Measurements from ENCODE around the gene STKLD1.
"Not testable (repeated sequence)": the region's sequence is repeated elsewhere in the genome, so short reads cannot be mapped to it uniquely, and the experiment has no call there.

STKLD1 gene

DNA sequence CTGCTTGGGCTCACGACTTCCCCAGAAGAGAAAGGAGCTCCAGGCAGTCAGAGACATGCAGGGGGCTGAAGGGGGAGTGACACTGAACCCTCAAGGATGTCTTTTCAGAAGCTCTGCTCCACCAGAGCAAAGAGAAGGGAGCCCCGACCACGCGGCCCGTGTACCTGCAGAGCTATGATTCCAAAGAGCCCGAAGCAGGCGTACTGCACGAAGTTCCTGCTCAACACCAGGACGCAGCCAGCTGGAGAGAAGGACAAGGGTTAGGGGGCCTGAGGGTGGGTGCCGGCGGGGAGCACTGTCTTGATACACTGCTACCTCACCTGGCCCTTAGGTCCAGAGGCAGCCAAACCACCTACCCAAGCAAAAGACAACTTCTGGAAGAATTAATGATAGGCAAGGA is 9.7 kb upstream of the STKLD1 start:
- no peak for DNase-seq

DNA sequence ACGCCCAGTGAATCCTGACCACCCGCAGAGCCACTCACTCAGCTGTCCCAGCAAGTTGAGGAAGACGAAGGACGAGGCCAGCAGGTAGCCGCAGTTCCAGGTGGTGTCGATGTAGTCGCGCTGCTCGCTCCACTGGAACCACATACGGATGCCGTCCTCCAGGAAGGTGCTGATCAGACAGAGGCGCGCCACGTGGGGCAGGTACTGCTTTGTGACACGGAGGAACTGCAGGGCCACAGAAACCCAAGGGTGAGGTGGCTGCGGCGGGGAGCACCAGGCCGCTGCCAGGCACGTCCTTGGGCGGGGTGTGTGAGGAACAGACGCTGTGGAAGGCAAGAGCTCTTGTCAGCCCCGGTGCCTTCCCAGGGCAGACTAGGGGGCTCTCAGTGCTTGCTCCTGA is 8.9 kb upstream of the STKLD1 start:
- no peak for DNase-seq

DNA sequence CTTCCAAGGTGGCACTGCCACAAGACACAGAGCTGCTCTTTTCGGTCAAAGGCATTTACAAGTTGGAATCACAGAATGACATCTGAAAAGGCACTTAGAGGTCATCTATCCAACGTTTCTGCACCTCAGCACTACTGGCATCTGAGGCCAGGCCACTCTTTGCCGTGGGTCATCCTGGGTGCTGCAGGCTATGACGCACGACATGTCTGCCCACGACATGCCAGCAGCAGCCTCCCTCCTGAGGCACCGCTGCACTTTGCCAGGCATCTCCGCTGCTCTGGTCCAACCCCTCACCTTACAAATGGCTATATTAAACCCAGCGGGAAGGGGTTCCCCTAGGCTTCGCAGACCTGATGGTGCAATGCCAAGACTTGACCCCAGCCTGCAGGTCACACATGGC is 8.4 kb upstream of the STKLD1 start:
- DNase-seq: no peak

DNA sequence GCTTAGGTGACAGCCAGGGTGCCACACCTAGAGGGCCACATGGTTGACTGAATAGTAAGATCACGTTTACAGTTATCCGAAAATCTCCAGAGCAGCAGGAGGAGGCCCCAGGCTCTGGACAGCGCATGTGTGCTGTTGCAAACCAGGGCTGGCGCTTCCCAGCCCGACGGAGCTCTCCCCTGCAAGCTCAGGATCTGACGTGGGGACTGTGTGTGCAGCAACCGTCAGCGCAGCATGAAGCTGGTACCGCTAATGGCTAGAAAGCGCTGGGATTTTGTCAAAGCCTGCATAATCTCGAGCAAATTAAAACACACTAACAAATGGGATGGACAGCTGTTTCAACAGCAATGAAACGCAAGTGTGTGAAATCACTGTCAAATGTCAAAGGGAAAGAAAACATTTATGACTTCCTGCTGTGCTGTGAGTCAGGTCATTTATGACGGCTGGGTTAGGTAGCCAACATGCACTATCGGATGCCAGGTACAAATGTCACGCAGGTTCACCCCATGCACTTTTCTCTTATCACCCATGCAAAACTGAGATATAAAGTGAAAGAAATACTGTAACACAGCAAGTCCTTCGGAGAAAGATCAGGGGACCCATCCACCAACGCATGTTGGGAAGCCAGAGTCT is 7.8 kb upstream of the STKLD1 start:
- no peak for DNase-seq

DNA sequence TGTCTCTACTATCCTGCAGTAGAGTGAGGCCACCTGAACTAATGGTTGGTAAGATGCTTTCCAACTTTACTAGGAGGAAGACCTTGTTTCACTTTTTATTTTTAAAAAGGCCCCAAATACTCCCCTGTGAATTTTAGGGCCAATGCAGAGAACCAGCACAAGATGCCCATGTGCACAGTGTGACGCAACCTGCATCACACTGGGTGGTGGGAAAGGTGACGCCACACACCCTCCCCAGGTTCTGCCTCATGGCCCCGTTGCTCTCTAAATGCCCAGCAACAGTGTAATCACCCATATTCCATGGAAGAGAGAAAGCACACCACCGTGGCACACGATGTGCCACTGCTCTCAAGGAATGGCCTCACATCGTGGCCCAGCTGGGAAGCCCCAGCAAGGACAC is 6.7 kb upstream of the STKLD1 start:
- no peak for DNase-seq

DNA sequence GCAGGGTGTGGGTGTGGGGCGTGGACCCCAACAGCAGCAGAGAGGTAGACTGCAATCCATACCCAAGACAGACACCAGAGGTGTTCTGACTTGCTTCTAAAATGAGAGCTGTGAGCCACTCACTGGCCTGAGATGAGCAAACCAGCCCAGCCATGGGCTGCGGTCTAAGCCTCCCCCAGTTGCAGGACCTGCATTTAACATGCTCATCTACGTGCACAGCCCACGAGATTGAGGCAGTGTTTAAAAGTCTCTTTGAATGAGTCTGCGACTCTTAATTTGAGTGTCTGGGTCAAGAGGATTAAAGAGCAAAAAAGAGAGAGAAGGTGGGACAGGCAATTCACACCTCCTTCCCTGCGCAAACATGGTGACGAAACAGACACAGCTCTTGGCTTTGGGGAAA is 6.2 kb upstream of the STKLD1 start:
- DNase-seq: no peak

DNA sequence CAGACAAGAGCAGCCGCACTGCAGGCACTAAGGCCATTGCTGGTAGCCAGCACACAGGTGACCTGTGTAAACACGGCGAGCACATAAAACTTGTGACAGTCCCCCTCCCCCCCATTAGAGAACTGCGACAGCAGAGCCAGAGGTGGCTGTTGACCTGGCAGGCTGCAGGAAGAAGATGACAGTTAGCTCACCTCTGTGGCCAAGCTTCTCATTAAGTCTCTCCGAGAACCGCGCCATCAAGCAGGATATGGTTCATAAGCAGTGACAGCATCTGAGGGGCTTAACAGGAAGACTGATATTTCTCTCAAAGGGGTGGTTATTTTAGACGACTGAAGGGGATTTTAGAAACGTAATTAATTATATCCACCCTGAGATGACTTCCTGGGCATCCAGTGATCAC is 5.5 kb upstream of the STKLD1 start:
- peak; percentile 76 for DNase-seq

DNA sequence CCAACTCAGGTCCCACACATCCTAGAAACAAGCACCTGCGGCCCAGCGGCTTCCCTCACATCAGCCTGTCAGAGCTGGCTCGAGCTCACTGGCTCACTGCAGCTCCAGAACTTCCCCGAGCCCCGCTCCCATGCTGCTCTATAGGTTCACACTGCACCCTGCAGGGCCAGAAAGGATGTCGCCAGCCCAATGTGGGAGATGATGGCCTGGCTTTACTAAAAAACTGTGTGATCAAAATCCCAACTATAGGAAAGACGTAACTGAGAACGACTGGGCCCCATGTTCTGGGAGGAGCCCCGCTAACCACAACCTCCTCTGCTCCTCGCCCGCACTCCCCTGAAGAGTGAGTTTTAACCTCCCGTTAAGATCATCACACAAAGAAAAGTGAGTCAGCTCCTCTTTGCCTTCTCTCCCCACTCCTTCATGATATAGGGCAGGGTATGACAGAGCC is 4.9 kb upstream of the STKLD1 start:
- peak; percentile 90 for DNase-seq

DNA sequence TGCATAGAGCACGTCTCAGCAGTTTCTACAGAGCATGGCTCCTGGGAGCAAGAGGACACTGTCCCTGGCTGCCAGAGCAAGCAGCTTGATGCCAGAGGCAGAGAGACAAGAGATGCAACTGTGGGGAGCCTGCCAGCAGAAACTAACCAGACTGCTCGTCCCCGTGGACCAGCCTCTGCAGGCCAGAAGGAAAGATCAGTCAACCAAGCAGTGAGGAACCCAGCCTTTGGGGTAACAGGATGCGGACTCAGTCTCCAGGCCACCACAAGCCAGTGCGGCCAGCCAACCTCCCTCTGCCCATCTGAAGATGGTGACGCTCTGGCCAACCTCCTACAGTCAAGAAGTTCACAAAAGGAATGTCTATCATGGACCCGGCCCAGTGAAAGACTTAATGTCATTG is 4.0 kb upstream of the STKLD1 start:
- DNase-seq: no peak

DNA sequence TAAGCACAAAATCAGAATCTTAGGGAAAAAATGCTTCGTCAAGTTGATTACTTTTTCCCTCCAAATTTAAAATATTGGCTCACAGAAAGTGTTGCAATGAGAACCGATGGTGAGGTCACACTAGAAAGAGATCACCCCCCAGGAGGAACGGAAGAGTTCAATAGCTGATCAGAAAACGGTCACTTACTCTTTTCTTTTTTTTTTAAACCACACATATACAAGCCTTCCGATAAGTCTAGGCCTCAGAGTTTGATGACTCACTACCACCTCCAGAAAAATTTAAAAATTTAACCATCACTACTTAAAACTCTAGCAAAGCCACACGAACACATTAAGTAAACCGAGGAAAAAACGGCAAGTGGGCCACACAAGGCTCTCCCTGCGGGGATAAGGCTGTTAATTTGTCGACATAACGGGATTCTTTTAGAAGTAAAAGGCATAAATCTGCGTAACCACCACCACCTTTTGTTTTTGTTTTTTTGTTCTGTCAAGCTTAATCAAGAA is 1.5 kb upstream of the STKLD1 start:
- DNase-seq: no peak

DNA sequence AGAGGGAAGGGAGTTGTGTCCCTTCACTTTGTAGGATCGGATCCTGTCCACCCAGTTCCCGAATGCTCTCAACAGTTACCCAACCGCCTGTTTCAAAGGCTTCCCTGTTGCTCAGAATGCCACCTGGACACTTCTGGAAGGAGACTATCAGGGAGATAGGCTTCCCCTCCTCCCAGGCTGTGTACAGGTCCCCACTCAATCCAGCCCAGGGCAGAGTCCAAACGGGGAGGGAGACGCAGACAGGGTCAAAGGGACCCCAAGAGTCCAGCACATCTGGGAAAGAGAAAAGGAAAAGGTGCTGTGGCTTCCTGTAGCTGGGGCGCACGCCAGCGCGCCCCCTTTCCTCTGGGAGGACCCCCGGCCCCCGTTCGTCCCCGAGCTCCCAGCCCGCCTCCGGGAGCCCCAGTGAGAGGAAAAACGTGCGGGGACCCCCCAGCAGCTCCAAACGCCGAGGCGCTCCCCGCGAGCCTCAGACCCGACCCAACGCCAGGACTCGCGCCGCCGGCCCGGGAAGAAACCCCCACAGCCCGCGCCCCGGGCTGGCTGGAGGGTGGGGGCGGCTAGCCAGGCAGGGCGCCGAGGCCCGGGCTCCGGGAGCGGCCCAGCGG is 946 bp upstream of the STKLD1 start:
- peak; percentile 72 for DNase-seq

DNA sequence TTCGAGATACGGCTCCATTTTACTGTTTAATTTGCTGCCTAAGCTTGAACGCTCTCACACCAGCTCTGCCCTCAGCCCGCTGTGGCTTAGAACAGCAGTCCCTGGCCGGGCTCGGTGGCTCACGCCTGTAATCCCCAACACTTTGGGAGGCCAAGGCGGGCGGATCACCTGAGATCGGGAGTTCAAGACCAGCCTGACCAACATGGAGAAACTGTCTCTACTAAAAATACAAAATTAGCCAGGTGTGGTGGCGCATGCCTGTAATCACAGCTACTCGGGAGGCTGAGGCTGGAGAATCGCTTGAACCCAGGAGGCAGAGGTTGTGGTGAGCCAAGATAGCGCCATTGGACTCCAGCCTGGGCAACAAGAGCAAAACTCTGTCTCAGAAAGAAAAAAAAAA is 1.1 kb downstream of the STKLD1 start:
- DNase-seq: not testable (repeated sequence)

DNA sequence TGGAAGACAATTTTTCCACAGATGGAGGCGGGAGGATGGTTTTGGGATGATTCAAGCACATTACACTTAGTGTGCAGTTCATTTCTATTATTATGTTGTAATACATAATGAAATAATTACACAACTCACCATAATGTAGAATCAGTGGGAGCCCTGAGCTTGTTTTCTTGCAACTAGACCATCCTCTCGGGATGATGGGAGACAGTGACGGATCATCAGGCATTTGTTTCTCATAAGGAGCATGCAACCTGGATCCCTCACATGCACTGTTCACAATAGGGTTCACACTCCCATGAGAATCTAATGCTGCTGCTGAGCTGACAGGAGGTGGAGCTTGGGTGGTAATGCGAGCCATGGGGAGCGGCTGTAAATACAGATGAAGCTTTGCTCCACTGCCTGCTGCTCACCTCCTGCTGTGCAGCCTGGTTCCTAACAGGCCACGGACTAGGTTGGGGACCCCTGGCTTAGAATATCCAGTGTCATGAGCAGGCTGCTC is 1.6 kb downstream of the STKLD1 start:
- DNase-seq: no peak

DNA sequence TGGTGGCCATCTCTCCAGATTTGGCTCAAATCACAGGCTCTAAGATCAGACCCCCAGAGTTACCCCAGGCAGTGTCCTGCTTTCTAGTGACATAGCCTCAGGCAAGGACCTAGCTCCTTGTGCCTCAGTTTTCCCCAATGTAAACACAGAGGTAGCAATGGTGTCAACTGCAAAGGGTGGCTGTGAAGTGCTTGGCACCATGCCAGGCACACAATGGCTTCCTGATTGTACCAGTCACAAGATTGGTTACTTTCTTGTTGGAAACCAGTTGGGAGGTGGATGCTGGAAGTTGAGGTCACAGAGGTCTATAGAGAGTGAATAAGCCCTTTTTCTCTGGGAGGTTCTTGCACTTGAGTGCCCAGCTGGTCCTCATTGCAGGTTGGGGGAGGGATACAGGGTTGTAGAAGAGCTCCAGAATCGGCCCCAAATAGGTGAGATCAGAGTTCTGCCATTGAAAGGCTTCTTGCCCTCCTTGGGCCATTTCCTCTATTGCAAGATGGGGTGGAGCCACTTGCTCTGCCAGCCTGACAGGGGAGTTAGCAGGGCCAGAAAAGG is 2.3 kb downstream of the STKLD1 start:
- DNase-seq: no peak

DNA sequence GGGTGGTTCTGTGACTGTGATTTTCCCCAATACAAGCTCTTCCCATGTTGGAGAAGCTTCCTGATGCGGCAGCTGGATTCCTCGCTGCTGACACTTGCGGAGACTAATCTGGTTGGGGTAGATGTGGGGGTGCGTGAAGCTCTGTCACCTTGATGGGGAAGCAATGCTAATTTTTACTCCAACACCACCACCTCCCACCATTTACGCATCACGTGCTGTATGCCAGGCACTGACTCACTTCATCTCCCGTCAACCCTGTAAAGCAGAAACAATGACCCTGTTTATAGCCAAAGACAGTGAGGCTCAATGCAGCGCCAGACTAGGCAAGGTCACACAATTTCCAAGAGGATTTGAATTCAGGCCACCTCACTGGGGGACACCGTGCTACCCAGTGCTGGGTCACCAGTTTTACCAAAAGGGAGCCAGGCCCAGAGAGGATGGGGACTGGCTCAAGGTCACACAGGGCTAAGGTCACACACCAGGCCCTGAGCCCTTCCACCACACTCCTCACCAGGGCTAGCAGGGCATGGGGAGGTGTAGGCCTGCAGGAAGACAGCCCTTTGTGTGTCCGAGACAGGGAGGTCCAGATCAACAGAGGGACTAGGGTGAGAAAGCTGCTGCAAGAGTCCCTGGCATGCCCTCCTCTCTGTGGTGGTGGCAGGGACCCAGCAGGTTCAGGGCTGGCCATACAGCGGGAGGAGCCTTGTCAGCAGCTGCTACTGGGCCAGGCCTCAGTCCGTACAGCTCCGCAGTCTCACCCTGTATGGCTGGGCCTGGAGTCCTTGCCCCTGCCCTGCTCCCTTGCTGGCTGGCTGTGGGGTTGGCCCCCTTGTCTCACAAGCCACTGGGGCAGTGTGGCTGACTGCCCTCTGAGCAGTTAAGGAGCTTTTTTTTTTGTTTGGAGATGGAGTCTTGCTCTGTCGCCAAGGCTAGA is 3.3 kb downstream of the STKLD1 start:
- no peak for DNase-seq

DNA sequence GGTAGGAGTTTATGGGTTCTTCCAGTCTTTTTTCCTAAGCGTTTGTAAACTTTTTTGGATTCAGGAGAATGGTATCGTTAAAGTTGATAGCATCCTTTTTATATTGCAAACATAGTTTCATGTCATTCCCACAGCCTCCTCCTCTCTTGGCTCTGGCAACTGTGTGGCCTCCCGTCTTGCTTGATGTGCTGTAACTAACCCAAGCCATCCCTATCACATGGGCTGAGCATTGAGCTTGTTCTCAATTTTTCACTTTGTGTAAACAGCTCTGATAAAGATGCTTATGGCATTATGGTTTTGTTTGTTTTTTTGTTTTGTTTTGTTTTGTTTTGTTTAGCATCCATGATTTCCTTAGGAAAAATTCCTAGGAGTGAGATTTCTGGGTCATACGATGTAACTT is 4.6 kb downstream of the STKLD1 start:
- DNase-seq: no peak

DNA sequence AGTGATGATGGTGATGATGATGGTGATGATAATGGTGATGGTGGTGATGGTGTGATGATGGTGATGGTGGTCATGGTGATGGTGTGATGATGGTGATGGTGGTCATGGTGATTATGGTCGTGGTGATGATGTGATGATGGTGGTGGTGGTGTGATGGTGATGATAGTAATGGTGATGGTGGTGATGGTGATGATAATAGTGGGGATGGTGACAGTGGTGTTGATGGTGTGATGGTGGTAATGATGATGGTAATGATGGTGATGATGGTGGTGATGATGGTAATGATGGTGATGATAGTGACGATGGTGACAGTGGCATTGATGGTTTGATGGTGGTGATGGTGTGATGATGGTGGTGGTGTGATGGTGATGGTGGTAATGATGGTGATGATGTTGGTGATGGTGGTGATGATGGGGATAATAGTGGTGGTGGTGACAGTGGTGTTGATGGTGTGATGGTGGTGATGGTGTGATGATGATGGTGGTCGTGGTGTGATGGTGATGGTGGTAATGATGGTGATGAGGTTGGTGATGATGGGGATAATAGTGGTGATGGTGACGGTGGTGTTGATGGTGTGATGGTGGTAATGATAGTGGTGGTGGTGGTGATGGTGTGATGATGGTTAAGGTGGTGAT is 6.5 kb downstream of the STKLD1 start:
- DNase-seq: no peak

DNA sequence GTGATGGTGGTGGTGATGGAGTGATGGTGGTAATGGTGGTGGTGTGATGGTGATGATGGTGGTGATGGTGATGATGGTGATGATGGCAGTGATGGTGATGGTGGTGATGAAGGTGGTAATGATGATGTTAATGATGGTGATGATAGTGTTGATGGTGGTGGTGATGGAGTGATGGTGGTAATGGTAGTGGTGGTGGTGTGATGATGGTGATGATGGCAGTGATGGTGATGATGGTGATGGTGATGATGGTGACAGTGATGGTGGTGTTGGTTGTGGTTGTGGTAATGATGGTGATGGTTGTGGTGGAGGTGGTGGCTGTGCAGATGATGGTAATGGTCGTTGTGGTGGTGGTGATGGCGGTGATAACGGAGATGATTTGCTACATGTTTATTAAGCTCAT is 7.3 kb downstream of the STKLD1 start:
- DNase-seq: no peak

DNA sequence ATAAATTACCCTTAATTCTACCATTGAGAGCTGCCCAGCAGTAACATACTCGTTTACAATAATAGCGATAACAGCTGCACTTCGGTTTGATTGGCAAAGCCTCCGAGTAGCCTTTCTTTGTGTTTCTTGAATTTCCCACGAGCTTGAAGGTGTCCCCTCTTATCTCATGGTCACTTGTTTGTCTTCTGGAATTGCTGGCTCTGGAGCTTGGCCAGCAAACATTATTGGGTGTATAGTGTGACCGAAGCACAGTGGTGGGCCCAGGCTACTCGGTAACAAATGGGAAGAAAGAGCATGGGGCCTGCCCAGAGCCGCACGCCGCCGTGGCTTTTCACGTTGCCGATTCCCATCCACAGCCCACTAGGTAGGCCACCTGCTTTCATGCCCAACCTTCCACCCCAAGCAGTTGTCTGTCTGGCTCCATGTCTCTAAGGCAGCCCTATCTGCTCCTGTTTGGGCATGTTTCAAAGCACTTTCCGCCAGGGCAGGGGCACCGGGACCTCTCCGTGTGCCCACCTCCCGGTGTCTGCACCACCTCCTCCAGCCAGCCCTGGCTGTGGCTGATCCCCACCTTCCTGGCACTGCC is 8.7 kb downstream of the STKLD1 start:
- DNase-seq: no peak

DNA sequence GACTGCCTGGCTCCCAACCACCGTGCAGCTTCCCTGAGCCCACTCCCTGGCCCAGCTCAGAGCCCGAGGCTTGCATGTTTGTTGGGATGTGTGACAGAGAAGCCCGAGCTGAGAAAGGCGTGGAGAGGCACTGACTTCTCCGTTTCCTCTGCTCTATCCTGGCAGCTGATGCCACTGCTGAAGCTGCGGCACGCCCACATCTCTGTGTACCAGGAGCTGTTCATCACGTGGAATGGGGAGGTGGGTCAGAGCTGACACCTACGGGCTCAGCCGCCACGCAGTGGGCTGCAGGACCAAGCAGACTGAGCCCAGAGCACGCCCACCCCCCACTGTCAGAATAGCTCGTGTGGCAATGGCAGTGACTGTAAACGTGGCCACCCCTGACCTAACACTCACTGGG is 9.3 kb downstream of the STKLD1 start:
- no peak for DNase-seq

DNA sequence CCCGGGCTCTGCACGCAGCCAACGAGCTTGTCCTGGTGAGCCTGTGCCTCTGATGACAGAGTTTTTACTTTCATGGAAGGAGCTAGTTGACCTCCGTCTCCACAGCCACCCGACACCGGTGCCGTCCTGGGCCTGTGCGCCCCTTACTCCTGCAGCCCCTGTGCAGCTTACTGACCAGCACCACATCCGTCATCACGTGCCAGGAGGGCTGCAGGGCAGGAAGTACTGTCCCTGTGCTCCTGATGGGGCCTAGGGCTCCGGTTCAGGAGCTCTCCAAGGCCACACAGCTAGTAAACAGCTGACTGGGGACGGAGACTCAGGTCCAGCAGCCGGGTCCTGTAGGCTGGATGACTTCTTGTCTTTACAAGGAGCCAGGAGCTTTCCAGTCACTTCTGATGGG is 10.2 kb downstream of the STKLD1 start:
- DNase-seq: no peak

DNA sequence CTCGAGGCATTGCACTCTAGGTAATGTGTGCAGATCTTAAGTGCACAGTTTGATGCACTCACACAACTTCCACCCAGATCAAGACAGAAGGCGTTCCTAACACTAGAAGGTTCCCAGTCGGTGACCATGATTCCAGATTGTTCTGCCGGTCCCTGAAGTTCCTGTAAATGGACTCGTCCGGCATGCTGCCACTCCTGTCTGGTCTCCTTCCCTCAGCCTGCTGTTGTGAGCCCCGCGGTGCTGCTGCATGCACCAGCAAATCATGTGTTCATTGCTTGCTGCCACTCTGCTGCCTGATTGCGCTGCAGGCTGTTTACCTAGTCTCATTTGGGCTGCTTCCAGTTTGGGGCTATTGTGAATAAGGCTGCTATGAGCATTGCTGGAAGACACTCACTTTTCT is 11.5 kb downstream of the STKLD1 start:
- DNase-seq: no peak

Data from activated effector memory CD4-positive, alpha-beta T cell treated with anti-CD3 and anti-CD28 coated beads, Interleukin-2, amount 50 U/mL, for 16 hours (primary cell).